GM12874 (cell line): ENCODE results near the gene SLC9A4.
A peak's percentile ranks its signal among the peaks of the same experiment; 100 is the strongest.

ENCODE experiments used
- CTCF ChIP-seq: IDR thresholded peaks from 2 replicates; pipeline ENCODE4 v1.5.1; 2011; ENCODE audit warnings: low read depth, mild to moderate bottlenecking, control low read depth, low read length, moderate library complexity; ENCODE audit not compliant: insufficient read depth

Gene SLC9A4

DNA sequence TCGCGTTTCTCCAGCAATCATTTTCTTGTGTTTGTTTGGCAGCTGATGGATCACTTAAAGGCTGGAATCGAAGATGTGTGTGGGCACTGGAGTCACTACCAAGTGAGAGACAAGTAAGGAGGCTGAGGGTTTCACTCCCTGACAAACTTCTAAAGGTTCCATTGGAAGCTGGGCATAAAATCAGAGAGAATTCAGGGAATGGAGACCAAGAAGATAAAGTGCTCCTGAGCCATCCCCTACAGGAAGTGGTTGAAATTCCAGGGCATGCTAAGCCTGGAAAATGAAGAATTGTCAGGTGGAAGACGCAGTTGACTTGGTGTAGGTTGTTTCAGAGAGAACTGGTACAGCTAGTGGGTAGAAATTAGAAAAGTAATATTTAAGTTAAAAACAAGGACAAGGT, 39.1 kb downstream of the SLC9A4 start:
- TF ChIP-seq CTCF = no peak

GRCh38 chr2:102513355-102513939, 40.4 kb downstream of the SLC9A4 start:
- no peak for TF ChIP-seq CTCF

- TF ChIP-seq CTCF = no peak
Observed at GRCh38 chr2:102514061-102514785, 41.2 kb downstream of the SLC9A4 start.

- TF ChIP-seq CTCF = no peak
Observed at GRCh38 chr2:102515851-102516250, 42.8 kb downstream of the SLC9A4 start.

- no peak for TF ChIP-seq CTCF
Observed at GRCh38 chr2:102518170-102518569, 45.1 kb downstream of the SLC9A4 start.

DNA sequence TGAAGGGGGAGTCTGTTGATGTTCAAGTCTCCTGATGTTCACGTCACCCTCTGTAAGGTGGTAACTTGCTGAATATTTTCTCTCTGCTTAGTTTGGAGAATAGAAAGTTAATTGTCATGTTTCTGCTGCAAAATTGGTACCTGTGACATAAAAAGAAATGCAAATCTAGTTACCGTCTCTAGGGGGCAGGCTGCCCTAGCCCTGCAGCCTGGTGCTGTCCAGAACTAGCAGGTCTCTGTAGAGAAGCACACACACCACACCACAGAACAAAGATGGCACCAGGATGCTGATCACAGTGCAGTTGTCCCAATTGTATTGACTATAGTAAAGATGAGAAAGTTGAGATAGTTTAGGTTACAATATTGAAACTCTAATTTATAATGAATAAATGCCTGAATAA, 47.0 kb downstream of the SLC9A4 start:
- TF ChIP-seq CTCF = peak; percentile 74

DNA sequence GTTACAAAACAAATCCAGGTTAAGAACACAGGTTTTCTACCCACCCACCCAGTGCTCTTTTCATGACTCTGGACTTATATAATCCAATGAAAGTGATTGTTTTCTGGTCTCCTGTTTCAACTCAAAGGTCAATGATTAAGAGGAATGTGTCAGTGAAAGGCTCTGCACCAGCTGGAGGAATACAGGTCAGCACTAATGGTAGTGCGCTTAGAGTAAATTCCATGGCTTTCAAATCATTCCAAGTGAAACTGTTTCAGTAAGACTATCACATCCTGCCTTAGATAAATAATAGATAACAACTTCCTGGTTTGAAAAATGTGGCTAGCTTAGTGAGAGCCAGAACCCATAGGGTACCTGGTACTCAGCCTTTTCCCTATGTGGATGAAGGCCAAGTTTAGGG, 47.8 kb downstream of the SLC9A4 start:
- no peak for TF ChIP-seq CTCF
